ENCODE measurements around the gene DNMBP.

Gene DNMBP

GRCh38 chr10:99835947-99836346 is 173.8 kb downstream of the DNMBP start:
- no peak for DNase-seq (ENCODE audit: low read depth, low spot score)

- DNase-seq (ENCODE audit: low read depth, low spot score) = no peak
Measured at GRCh38 chr10:99834410-99834809, 175.3 kb downstream of the DNMBP start.

DNA sequence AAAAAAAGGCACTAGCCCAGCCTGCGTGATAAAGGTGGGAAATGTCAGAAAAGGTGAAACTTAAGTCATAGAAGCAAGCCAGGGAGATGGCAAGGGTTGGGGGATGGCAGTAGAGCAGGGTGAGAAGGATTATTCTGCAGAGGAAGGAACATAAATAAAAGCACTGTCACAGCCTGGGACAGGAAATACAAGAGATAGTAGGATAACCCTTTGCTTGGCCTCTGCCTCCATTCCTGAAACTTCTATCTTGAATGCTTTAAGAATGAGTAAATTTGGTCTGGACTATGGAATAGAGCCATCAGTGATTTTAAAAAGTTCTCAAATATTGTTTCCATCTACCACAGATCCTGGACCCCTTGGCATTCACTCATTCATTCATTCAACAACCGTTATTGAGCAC is 177.3 kb downstream of the DNMBP start:
- no peak for DNase-seq (ENCODE audit: low read depth, low spot score)

GRCh38 chr10:99828464-99828863 is 181.3 kb downstream of the DNMBP start:
- DNase-seq (ENCODE audit: low read depth, low spot score) = no peak

DNA sequence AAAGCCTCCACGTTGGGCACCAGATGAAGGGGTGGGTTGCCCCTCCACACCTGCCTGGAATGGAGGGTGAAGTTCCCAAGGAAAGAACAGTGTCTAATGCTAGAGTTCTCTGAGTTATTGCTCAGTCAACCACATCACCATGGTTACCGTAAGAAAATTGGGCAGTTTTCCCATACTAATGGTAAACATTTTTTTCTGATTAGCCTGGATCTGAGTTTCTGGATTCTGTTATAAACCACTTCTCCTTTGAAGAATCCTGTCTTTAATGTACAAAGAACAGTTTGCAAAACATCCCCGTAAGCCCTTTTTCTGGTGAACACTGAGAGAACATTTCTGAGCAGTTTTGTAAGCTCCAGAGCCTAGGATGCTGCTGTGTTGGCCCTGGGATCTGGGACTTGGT is 181.8 kb downstream of the DNMBP start:
- no peak for DNase-seq (ENCODE audit: low read depth, low spot score)

Data from activated CD4-positive, CD25-positive, alpha-beta regulatory T cell treated with anti-CD3 and anti-CD28 coated beads, Interleukin-2, amount 50 U/mL, for 16 hours (primary cell).